ENCODE data around the gene IL22RA1.

Gene IL22RA1

DNA sequence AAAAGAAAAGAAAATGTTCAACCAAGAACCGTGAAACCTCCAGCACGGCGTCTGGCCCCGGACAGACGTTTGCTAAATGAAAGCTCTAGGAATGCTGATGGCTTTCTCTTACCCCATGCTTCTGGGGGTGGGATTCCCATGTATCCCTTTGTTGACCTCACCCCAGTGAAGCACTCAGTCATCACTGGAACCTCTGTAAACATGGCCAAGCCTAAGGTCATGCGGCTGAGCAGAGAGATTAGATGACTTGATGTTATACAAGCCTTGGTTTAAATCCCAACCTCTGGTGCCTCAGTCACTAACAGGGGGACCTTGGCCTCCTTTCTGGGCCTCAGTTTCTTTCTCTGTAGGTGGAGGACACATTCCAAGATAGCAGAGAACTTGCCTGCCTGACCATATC is 28.2 kb downstream of the IL22RA1 start:
- no peak for DNase-seq (ENCODE audit: low read depth in 2 of 2)

DNA sequence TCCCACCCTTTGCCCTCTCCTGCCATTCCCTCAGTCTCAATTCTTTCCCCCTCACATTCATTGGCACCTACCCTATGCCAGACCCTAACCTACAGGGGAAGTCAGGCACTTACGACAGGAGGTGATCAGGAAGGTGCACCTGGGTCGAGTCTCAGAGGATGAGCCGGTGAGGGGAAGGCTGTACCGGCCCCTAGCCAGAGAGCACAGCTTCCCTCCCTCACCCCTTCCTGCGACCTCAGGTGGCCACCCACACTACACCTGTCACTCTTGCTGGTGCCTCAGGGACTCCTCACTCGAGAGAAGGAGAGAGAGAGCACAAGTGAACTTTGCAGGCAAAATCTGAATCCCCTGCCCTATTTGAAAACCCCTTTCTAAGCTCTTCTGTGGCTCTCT is 29.3 kb downstream of the IL22RA1 start:
- DNase-seq (ENCODE audit: low read depth in 2 of 2): no peak

- DNase-seq (ENCODE audit: low read depth in 2 of 2): peak; percentile 6 to 27
These were observed 30.8 kb downstream of the IL22RA1 start, which contains the start of gene MYOM3 for GRCh38 chr1:24111996-24112779. TSS of gene MYOM3 (minus strand) at chr1:24112135. CDS start at chr1:24108636, 3,499 bp downstream.

DNA sequence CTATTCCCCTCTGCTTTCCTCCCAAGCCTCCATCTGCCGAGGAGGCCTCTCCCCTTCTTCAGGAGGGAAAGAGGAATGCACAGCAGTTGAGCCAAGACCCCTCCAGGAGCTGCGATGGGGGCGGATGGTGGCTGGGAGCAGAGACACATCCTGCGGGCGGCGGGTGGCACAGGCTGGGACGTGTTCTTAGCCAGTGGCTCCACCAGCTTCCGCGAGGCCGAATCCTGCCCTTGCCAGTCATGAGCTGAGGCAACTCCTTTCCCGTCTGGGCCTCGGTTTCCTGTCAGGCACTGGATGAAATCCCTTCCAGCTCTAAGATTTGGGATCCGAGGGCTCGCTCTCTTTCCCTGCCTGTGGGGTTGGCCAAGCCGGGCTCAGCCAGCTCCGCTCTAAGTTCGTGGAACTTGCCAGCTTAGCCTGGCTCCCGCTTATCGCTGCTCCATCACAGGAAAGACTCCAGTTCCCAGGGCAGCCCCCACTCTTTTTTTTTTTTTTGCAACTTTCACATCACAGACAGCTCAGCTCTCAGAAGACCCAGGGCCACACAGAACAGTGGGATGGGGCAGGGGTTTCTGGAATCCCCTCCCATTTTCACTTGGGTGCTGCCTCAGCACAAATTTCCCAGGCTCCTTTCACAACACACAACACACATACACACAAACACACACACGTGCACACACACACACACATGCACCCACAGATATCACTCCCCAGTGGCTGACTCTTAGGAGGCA is 31.5 kb downstream of the IL22RA1 start:
- DNase-seq (ENCODE audit: low read depth in 2 of 2): no peak

DNA sequence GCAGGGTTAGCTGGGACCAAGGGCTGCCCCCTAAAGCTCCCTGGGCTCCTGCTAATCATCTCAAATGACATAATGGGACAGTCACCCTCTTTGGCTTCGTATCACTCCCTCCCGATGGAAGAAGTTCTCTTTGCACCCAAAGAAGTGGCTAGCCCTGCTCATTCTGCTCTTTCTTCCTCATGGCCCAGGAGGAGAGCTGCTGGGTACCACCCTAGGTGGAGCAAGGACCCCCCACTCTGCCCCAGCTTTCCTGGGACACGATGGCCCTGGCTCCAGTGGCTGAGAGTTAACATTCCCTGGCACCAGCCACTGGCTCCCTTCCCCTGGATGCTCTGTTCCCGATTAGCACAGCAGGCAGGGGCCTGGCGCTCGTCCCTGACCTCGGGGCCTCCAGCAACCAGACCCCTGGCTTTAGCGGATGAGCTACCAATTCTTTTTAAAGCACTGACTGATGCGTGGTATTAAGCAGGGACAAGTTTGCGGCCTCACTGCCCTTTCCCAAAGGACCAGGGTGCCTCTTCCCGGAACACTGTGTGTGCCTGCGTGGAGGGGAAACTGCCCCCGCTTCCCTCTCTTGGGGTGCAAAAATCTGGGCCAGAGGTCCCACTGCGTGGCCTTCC is 32.2 kb downstream of the IL22RA1 start:
- no peak for DNase-seq (ENCODE audit: low read depth in 2 of 2)

DNA sequence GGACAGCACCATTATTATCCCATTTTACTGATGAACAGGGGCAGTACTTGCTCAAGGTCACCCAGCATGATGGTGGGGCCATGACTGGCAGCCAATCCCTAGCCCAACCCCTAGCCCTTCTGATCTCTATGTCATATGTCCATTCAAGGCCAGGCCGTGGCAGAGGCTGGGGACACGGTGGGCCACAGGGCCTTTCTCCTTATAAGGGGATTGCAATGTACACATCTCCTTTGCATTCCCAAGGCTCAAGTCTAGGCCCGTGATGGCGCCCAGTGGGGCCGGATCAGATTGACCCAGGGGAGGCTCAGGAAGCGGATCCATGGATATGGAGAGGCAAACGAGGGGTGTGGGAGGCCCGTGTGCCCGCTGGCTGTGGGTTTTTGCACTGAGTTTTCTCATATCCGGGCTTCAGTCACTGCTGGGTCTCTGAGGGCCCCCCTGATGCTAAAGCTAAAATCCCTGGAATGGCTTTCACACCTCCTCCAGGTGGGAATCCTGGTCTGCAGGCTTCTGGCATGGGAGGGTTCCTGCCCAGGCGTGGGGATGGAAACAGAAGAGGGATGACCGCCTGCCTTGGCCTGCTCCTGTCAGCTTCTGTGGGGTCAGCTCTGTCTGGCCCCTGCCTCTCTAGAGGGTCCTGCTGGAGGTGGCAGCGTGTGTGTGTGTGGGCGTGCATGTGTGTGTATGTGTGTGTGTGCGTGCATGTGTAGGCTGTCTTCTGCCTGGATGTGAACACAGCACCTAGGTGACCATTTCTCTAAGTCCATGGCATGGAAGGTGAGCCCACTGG is 33.1 kb downstream of the IL22RA1 start:
- DNase-seq (ENCODE audit: low read depth in 2 of 2): no peak

GRCh38 chr1:24109166-24109483 is 33.8 kb downstream of the IL22RA1 start:
- no peak for DNase-seq (ENCODE audit: low read depth in 2 of 2)

DNA sequence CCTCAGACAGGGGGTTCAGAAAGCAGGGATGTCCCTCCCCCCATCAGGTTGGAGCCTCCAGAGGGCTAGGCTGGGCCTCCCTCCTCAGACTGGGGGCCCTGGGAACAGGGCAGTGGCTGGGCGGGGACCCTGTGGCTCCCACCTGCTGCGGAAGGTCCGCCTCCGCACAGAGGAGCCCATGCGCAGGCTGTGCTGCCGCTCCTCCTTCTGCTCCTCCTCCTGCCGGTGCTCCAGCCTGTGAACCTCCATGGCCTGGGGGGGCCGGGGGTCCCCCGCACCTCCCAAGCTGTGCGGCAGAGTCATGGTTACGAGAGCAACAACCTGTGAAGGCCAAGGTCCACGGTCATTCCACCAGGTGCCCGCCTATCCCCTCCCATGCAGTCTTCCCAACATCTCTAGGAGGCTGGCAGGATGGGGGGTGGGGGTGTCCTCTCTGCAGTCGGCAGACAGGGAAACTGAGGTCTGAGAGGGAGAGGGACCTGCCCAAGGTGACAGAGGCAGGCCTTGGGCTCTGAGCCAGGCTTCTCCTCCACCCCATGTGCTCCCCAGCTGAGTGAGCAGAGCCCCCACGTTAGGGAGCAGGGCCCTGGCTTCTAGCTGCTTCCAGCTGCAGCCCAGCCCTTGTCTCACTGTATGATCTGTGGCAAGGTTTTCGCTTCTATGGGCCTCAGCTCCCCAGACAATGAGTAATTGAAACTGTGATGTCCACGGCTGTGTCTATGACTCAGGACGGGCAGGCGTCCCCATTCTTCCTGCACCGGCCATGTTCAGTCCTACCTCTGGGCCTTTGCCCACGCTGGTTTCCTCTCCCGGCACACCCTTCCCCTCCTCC is 34.4 kb downstream of the IL22RA1 start:
- DNase-seq (ENCODE audit: low read depth in 2 of 2): no peak

DNA sequence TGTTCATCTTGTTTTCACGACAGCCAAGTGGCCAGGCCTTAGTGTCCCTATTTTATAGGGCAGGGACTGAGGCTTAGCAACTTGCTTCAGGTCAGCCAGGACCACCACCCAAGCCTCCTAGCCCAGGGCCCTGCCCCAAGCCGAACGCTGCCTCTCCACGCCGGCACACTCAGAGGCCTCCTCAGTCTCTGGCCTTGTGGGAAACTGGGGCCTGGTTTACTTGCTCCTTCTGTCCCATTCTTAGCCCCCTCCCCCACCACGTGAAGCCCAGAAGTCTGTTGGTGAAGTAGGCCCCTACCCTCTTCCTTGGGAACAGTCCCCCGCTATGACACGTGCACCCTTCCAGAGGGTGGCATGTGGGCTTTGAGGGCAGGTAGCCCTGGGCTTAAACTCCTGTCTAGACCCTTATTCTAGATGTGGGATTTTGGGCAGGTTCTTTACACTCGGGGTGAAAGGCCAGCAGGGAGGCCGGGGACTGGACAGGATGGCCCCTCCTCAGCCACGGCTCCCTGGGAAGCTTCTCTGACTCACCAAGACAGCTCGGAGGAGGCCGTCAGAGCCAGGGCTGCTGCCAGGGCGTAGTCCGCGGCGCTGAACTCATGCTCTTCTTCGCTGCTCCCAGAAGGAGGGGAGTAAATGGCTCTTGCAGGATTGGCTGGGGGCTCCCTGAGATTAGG is 35.3 kb downstream of the IL22RA1 start:
- no peak for DNase-seq (ENCODE audit: low read depth in 2 of 2)

- DNase-seq (ENCODE audit: low read depth in 2 of 2): no peak
These were observed 37.4 kb downstream of the IL22RA1 start for GRCh38 chr1:24105368-24106160.

GRCh38 chr1:24104854-24105253 is 38.1 kb downstream of the IL22RA1 start:
- no peak for DNase-seq (ENCODE audit: low read depth in 2 of 2)

- no peak for DNase-seq (ENCODE audit: low read depth in 2 of 2)
These were observed 39.1 kb downstream of the IL22RA1 start for GRCh38 chr1:24103879-24104278.

DNA sequence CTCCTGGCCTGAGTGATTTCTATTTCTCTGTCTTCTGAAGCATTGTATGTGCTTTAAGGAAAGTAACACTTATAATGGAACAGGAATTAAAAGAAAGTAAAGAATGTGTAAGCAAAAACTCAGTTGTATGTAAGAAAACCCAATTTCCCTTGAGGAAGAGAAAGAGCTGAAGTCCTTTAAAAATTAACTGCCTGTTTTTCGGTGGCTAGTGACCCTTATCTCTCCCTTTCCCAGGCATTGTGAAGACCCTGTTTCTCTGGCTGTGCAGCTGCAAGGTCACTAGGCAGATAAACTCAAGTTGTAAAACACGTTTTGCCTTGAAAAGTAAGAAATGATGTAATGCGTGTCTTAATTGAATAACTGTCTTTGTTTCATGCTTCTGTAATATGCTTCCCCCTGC is 39.5 kb downstream of the IL22RA1 start:
- DNase-seq (ENCODE audit: low read depth in 2 of 2): no peak

GRCh38 chr1:24102961-24103360 is 40.0 kb downstream of the IL22RA1 start:
- no peak for DNase-seq (ENCODE audit: low read depth in 2 of 2)

DNA sequence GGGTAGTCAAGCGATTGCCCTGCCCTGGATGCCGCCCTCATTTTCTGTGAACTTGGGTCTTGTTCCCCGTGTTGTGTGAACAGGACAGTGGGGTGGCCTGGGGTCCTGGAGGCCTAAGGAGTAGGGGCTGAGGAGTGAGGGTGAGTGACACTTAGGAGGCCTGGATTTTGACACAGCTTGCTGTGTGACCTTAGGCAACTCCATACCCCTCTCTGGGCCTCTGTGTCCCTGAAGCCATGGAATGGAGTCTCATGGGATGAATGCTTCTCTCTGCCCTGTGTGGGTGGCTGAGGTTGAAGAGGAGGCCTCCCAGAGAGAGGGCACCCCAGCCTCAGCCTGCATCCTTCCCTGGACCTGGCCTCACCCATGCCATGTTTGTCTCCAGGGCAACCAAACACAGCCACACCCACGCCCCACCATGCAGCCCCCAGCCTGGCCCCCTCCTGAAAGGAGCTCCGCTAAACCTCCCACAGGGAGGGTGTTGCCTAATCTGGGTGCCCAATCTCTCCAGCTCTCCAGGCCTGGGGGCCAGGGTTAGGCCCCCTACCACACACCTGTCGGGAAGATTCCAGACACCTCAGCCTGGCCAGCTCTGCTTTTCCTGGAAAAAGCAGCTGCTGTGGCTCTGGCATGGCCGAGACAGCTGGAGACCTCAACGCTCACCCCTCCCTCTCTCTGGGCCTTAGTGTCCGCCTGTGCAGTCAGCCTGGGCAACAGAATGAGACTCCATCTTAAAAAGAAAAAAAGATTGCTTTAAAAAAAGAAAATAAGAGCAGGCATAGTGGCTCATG is 40.9 kb downstream of the IL22RA1 start:
- DNase-seq (ENCODE audit: low read depth in 2 of 2): no peak

DNA sequence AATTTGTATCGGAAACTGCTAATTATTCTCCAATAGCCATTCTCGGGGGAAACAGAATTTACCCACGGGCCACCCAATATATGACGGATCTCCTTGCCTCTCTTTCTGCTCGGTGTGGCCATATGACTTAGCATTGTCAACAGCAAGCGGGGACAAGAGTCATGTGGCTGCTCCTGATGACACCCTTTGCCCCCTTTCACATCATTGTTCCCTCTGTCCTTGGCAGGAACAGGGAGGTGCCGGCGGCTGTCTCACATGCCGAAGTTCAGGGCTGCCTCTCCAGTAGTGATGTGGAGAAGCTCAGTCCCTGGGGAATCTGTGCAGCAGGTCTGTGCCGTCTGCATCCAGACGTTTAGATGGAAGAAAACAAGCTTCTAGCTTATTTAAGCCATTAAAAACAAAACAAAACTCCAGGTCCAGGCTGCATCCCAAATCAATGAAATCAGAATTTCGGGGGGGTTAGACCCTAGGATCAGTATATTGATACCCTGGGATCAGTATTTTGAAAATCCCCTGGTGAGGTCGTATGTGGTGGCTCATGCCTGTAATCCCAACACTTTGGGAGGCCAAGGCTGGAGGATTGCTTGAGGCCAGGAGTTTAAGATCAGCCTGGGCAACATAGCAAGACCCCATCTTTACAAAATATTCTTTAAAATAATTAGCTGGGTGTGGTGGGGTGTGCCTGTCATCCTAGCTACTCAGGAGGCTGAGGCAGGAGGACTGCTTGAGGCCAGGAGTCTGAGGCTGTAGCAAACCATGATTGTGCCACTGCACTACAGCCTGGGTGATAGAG is 41.8 kb downstream of the IL22RA1 start:
- no peak for DNase-seq (ENCODE audit: low read depth in 2 of 2)

GRCh38 chr1:24098943-24099638 is 43.8 kb downstream of the IL22RA1 start:
- DNase-seq (ENCODE audit: low read depth in 2 of 2): no peak

- no peak for DNase-seq (ENCODE audit: low read depth in 2 of 2)
These were observed 44.8 kb downstream of the IL22RA1 start for GRCh38 chr1:24098102-24098501.
